Measurements from ENCODE around the gene ECI1. TPM values are rescaled to one million over a fixed set of nuclear protein-coding genes. Genes with fewer than 3 reads are reported as not detected.
A peak's percentile ranks its signal among the peaks of the same experiment; 100 is the strongest.
"Not testable (repeated sequence)": the region's sequence is repeated elsewhere in the genome, so short reads cannot be mapped to it uniquely, and the experiment has no call there.

ECI1 gene
- total RNA-seq, 4 donors from 2014 or later, result 74.3 to 94.7 (median 81.5) TPM

- peak overlapping the region; percentile 93 to 99 (median 94) for H3K27ac ChIP-seq
- 75 to 81% methylated on average over 13 of the region's 13 CpGs for WGBS, 2 donors
- no peaks in the 10 kb centered on the region for H3K27me3 ChIP-seq
- peaks cover 0 to 28% (median 12%) of the 10 kb centered on the region in 4 donors for H3K4me1 ChIP-seq
- H3K36me3 ChIP-seq, result peaks cover 0 to 32% (median 14%) of the 10 kb centered on the region in 3 donors
- no peak for DNase-seq (ENCODE audit: low spot score in 2 of 2)
- H3K9me3 ChIP-seq, result no peaks in the 10 kb centered on the region
- peak overlapping the region; percentile 65 to 85 (median 66) for H3K4me3 ChIP-seq
- TF ChIP-seq POLR2A (IDR thresholded peaks at IDR 0.05) (no peak), EP300 (IDR thresholded peaks at IDR 0.05) (no peak), CTCF (IDR thresholded peaks at IDR 0.05) (no peak)
Measured at GRCh38 chr16:2204416-2205103, 46.8 kb downstream of the ECI1 start.

GRCh38 chr16:2203119-2203688, 48.2 kb downstream of the ECI1 start:
- not testable (repeated sequence) for DNase-seq (ENCODE audit: low spot score in 2 of 2); H3K27me3 ChIP-seq; H3K9me3 ChIP-seq; H3K27ac ChIP-seq; H3K4me3 ChIP-seq
- WGBS, 2 donors, result 84 to 94% methylated on average over 8 of the region's 8 CpGs
- peaks cover 0 to 18% (median 3%) of the 10 kb centered on the region in 3 donors for H3K36me3 ChIP-seq
- H3K4me1 ChIP-seq, result peaks cover 0 to 28% (median 12%) of the 10 kb centered on the region in 4 donors

GRCh38 chr16:2200313-2200712, 51.1 kb downstream of the ECI1 start:
- no peaks in the 10 kb centered on the region for H3K36me3 ChIP-seq
- no peak for TF ChIP-seq EP300 (IDR thresholded peaks at IDR 0.05)
- no peak for TF ChIP-seq CTCF (IDR thresholded peaks at IDR 0.05)
- no peak for TF ChIP-seq POLR2A (IDR thresholded peaks at IDR 0.05)
- WGBS, 2 donors, result 83 to 90% methylated on average over 6 of the region's 6 CpGs
- H3K4me3 ChIP-seq, result no peak overlapping the region
- H3K27me3 ChIP-seq, result peaks cover 0 to 25% of the 10 kb centered on the region in 2 donors
- peaks cover 0 to 23% (median 8%) of the 10 kb centered on the region in 4 donors for H3K4me1 ChIP-seq
- no peak for DNase-seq (ENCODE audit: low spot score in 2 of 2)
- H3K9me3 ChIP-seq, result no peaks in the 10 kb centered on the region
- H3K27ac ChIP-seq, result no peak overlapping the region

- Histone ChIP-seq H3K36me3 (no peaks in the 10 kb centered on the region), H3K4me3 (no peak overlapping the region), H3K9me3 (no peaks in the 10 kb centered on the region), H3K27me3 (peaks cover 0 to 32% of the 10 kb centered on the region in 2 donors), H3K27ac (no peak overlapping the region), H3K4me1 (peaks cover 0 to 25% (median 9%) of the 10 kb centered on the region in 4 donors)
- no peak for DNase-seq (ENCODE audit: low spot score in 2 of 2)
- no peak for TF ChIP-seq POLR2A (IDR thresholded peaks at IDR 0.05)
- no peak for TF ChIP-seq CTCF (IDR thresholded peaks at IDR 0.05)
- no peak for TF ChIP-seq EP300 (IDR thresholded peaks at IDR 0.05)
- WGBS, 2 donors, result 67 to 69% methylated on average over 9 to 14 of the region's 14 CpGs
Measured at GRCh38 chr16:2199621-2200139, 51.7 kb downstream of the ECI1 start.

- 60 to 84% methylated on average over 3 to 5 of the region's 5 CpGs for WGBS, 2 donors
- TF ChIP-seq CTCF (IDR thresholded peaks at IDR 0.05) (no peak), POLR2A (IDR thresholded peaks at IDR 0.05) (no peak), EP300 (IDR thresholded peaks at IDR 0.05) (no peak)
- no peak for DNase-seq (ENCODE audit: low spot score in 2 of 2)
Measured at GRCh38 chr16:2199095-2199494, 52.3 kb downstream of the ECI1 start.

More at GRCh38 chr16:2199095-2199494, 52.3 kb downstream of the ECI1 start:
- H3K27ac ChIP-seq, result no peak overlapping the region
- no peaks in the 10 kb centered on the region for H3K36me3 ChIP-seq
- H3K27me3 ChIP-seq, result peaks cover 0 to 37% of the 10 kb centered on the region in 2 donors
- peaks cover 0 to 25% (median 8%) of the 10 kb centered on the region in 4 donors for H3K4me1 ChIP-seq
- H3K4me3 ChIP-seq, result no peak overlapping the region
- no peaks in the 10 kb centered on the region for H3K9me3 ChIP-seq

All from tibial nerve (tissue), 4 donors.